Fibroblast of the conjunctiva (primary cell): ENCODE data around the gene WEE2.

Source experiments
- DNase-seq: peaks from one replicate; pipeline ENCODE4 v3.0.0-alpha.2; 2010; ENCODE audit warnings: low read depth

The WEE2 gene

GRCh38 chr7:141691540-141691939 is 16.6 kb upstream of the WEE2 start:
- no peak for DNase-seq

- no peak for DNase-seq
These were observed 16.2 kb upstream of the WEE2 start for GRCh38 chr7:141691961-141692360.

GRCh38 chr7:141693082-141693481 is 15.1 kb upstream of the WEE2 start:
- no peak for DNase-seq

GRCh38 chr7:141695803-141696289 is 12.3 kb upstream of the WEE2 start:
- DNase-seq: no peak

- DNase-seq: no peak
These were observed 11.8 kb upstream of the WEE2 start for GRCh38 chr7:141696348-141696747.

- no peak for DNase-seq
These were observed 10.8 kb upstream of the WEE2 start for GRCh38 chr7:141697211-141697871.

- DNase-seq: no peak
These were observed 9.7 kb upstream of the WEE2 start for GRCh38 chr7:141698247-141699015.

GRCh38 chr7:141699860-141700259 is 8.3 kb upstream of the WEE2 start:
- DNase-seq: no peak

- no peak for DNase-seq
These were observed 7.8 kb upstream of the WEE2 start for GRCh38 chr7:141700296-141700847.

- no peak for DNase-seq
These were observed 7.2 kb upstream of the WEE2 start for GRCh38 chr7:141700848-141701371.

GRCh38 chr7:141701489-141702046 is 6.6 kb upstream of the WEE2 start:
- no peak for DNase-seq

GRCh38 chr7:141702047-141702567 is 6.0 kb upstream of the WEE2 start, which contains the start of gene DENND11:
DENND11 (minus strand) TSS chr7:141702166; CDS start chr7:141702153, 13 bp downstream.
- no peak for DNase-seq

- DNase-seq: no peak
These were observed 5.3 kb upstream of the WEE2 start for GRCh38 chr7:141702892-141703291.

- DNase-seq: no peak
These were observed 4.0 kb upstream of the WEE2 start for GRCh38 chr7:141704112-141704511.

GRCh38 chr7:141704741-141705140 is 3.4 kb upstream of the WEE2 start:
- no peak for DNase-seq

GRCh38 chr7:141706239-141707064 is 1.7 kb upstream of the WEE2 start:
- DNase-seq: no peak

- no peak for DNase-seq
These were observed 1.2 kb downstream of the WEE2 start for GRCh38 chr7:141709318-141709717.

GRCh38 chr7:141709749-141710148 is 1.6 kb downstream of the WEE2 start:
- DNase-seq: no peak

GRCh38 chr7:141710301-141710700 is 2.1 kb downstream of the WEE2 start:
- no peak for DNase-seq

- no peak for DNase-seq
These were observed 4.6 kb downstream of the WEE2 start for GRCh38 chr7:141712603-141713255.

- no peak for DNase-seq
These were observed 5.7 kb downstream of the WEE2 start for GRCh38 chr7:141713890-141714289.
